Measurements from ENCODE around the gene ADCY10. TPM values are rescaled to one million over a fixed set of nuclear protein-coding genes. Genes with fewer than 3 reads are reported as not detected.

Gene ADCY10
- total and polyA plus RNA-seq, 9 of the 15 experiments (the other 6 are each of a cell fraction or from before 2014, with no cell fraction given): 0.08 to 0.86 (median 0.22) TPM

- TF ChIP-seq REST (IDR thresholded peaks at IDR 0.05; ENCODE audit: borderline replicate concordance) (no peak; the same call in 1 of the 2 replicates), REST (CRISPR knock-in tag; IDR thresholded peaks at IDR 0.05; ENCODE audit: low read depth) (no peak), HDAC3 (IDR thresholded peaks at IDR 0.05; ENCODE audit: borderline replicate concordance, partially characterized antibody) (peak; percentile 13), LCOR (CRISPR knock-in tag; IDR thresholded peaks at IDR 0.05) (no peak), SAFB2 (IDR thresholded peaks at IDR 0.05; ENCODE audit: borderline replicate concordance, low read depth, low read length, severe bottlenecking) (no peak), TCF3 (CRISPR knock-in tag; IDR thresholded peaks at IDR 0.05) (no peak), MIER1 (IDR thresholded peaks at IDR 0.05; ENCODE audit: low read depth) (peak; percentile 36; the same call in 1 of the 2 replicates), MYBL2 (IDR thresholded peaks at IDR 0.05; ENCODE audit: low read depth) (no peak), MYBL2 (CRISPR knock-in tag; IDR thresholded peaks at IDR 0.05; ENCODE audit: borderline replicate concordance) (no peak), ZNF644 (tag; IDR thresholded peaks at IDR 0.05; ENCODE audit: low read depth) (peak; percentile 56; the same call in 1 of the 2 replicates), MAFF (IDR thresholded peaks at IDR 0.05; ENCODE audit: low read length) (peak; percentile 64; the same call in 1 of the 2 replicates), THRAP3 (IDR thresholded peaks at IDR 0.05; ENCODE audit: borderline replicate concordance) (no peak), ZNF77 (CRISPR knock-in tag; IDR thresholded peaks at IDR 0.05) (no peak), ZNF175 (CRISPR knock-in tag; IDR thresholded peaks at IDR 0.05; ENCODE audit: low read depth) (peak; percentile 18; the same call in 1 of the 2 replicates), FOXK2 (conservative IDR thresholded peaks at IDR 0.05 in 1 of 2, IDR thresholded peaks at IDR 0.05 in 1 of 2; ENCODE audit: low read depth in 2 of 2) (peak in 1 of 2 experiments; percentile 52; a peak in 1 of 4 replicates)
- TF ChIP-seq, protein P1, sequence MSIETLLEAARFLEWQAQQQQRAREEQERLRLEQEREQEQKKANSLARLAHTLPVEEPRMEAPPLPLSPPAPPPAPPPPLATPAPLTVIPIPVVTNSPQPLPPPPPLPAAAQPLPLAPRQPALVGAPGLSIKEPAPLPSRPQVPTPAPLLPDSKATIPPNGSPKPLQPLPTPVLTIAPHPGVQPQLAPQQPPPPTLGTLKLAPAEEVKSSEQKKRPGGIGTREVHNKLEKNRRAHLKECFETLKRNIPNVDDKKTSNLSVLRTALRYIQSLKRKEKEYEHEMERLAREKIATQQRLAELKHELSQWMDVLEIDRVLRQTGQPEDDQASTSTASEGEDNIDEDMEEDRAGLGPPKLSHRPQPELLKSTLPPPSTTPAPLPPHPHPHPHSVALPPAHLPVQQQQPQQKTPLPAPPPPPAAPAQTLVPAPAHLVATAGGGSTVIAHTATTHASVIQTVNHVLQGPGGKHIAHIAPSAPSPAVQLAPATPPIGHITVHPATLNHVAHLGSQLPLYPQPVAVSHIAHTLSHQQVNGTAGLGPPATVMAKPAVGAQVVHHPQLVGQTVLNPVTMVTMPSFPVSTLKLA (conservative IDR thresholded peaks at IDR 0.05): 0 out of 4 replicates have a peak, but pooled peaks of 1 of the 2 experiments have one; percentile 20
- TF ChIP-seq, protein P2, sequence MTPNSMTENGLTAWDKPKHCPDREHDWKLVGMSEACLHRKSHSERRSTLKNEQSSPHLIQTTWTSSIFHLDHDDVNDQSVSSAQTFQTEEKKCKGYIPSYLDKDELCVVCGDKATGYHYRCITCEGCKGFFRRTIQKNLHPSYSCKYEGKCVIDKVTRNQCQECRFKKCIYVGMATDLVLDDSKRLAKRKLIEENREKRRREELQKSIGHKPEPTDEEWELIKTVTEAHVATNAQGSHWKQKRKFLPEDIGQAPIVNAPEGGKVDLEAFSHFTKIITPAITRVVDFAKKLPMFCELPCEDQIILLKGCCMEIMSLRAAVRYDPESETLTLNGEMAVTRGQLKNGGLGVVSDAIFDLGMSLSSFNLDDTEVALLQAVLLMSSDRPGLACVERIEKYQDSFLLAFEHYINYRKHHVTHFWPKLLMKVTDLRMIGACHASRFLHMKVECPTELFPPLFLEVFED (CRISPR knock-in tag; conservative IDR thresholded peaks at IDR 0.05): 0 out of 2 replicates have a peak, but pooled peaks have one; percentile 26
These were observed 93.1 kb downstream of the ADCY10 start (continued) for GRCh38 chr1:167820684-167821355.
